ENCODE results near the gene RLF.
"Not testable (repeated sequence)": the region's sequence is repeated elsewhere in the genome, so short reads cannot be mapped to it uniquely, and the experiment has no call there.

The RLF gene

DNA sequence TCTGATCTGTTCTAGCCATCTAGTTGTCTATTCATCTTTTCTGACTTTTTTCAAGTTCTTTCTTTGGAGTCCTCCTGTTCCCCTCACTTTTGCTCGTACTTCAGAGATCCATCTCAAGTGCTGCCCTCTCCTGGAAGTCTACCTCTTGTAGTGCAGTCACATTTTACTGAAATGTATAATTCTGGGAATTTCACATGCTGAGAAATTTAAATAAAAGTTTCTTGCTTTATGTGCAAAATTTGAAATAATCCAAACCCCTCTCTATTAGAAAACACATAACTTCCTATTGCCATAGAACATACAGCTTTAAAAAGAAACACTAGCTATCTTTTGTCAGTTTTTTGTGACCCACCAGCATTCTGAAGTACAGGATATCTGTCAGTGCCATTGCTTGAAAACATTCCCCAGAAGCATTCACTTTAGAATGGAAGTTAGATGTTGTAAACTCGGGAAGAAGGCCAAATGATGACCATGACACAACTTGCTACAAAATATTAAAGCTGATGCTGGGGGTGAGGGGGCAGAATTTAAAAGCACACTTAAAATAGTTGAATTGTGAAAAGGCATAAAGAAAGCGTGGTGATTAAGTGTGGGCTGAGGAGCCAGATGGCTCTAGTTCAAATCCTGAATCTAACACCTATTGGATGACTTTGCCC is 22.0 kb downstream of the RLF start (continued):
- TF ChIP-seq, protein P1, sequence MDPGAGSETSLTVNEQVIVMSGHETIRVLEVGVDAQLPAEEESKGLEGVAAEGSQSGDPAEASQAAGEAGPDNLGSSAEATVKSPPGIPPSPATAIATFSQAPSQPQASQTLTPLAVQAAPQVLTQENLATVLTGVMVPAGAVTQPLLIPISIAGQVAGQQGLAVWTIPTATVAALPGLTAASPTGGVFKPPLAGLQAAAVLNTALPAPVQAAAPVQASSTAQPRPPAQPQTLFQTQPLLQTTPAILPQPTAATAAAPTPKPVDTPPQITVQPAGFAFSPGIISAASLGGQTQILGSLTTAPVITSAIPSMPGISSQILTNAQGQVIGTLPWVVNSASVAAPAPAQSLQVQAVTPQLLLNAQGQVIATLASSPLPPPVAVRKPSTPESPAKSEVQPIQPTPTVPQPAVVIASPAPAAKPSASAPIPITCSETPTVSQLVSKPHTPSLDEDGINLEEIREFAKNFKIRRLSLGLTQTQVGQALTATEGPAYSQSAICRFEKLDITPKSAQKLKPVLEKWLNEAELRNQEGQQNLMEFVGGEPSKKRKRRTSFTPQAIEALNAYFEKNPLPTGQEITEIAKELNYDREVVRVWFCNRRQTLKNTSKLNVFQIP (CRISPR knock-in tag; IDR thresholded peaks at IDR 0.05; ENCODE audit: borderline replicate concordance, low read depth): no peak
- TF ChIP-seq ESRRG (CRISPR knock-in tag; IDR thresholded peaks at IDR 0.05) (no peak), ZNF565 (CRISPR knock-in tag; conservative IDR thresholded peaks at IDR 0.05; ENCODE audit: low read depth) (no peak)
- TF ChIP-seq, protein P2, sequence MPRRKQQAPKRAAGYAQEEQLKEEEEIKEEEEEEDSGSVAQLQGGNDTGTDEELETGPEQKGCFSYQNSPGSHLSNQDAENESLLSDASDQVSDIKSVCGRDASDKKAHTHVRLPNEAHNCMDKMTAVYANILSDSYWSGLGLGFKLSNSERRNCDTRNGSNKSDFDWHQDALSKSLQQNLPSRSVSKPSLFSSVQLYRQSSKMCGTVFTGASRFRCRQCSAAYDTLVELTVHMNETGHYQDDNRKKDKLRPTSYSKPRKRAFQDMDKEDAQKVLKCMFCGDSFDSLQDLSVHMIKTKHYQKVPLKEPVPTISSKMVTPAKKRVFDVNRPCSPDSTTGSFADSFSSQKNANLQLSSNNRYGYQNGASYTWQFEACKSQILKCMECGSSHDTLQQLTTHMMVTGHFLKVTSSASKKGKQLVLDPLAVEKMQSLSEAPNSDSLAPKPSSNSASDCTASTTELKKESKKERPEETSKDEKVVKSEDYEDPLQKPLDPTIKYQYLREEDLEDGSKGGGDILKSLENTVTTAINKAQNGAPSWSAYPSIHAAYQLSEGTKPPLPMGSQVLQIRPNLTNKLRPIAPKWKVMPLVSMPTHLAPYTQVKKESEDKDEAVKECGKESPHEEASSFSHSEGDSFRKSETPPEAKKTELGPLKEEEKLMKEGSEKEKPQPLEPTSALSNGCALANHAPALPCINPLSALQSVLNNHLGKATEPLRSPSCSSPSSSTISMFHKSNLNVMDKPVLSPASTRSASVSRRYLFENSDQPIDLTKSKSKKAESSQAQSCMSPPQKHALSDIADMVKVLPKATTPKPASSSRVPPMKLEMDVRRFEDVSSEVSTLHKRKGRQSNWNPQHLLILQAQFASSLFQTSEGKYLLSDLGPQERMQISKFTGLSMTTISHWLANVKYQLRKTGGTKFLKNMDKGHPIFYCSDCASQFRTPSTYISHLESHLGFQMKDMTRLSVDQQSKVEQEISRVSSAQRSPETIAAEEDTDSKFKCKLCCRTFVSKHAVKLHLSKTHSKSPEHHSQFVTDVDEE (CRISPR knock-in tag; IDR thresholded peaks at IDR 0.05): no peak

DNA sequence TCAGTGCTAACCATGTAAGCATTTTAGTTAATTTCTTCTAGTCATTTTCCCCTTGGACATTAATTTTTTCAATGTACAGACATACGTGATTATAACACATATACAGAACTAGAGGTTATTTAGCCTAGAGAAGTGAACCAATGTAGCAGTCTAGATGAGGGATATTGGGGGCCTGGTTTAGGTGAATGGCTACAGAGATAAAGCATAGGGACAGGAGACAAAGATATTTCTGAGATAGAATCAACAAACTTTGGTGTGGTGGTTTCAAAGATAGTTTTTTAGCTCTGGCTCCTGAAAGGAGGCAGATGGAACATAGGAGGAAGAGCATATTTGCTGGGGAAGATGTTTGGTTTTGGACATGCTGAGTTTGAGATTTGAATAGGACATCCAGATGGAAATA is 23.0 kb downstream of the RLF start:
- no peak for TF ChIP-seq ZNF565 (CRISPR knock-in tag; conservative IDR thresholded peaks at IDR 0.05; ENCODE audit: low read depth)
- no peak for TF ChIP-seq ZC3H10 (CRISPR knock-in tag; IDR thresholded peaks at IDR 0.05)
- TF ChIP-seq TCF4 (CRISPR knock-in tag; IDR thresholded peaks at IDR 0.05; ENCODE audit: borderline replicate concordance): no peak
- TF ChIP-seq ZFP30 (CRISPR knock-in tag; IDR thresholded peaks at IDR 0.05): no peak
- no peak for TF ChIP-seq ZFP3 (CRISPR knock-in tag; IDR thresholded peaks at IDR 0.05)
- no peak for TF ChIP-seq ISL1 (CRISPR knock-in tag; IDR thresholded peaks at IDR 0.05)
- TF ChIP-seq TOX (CRISPR knock-in tag; IDR thresholded peaks at IDR 0.05; ENCODE audit: borderline replicate concordance): no peak
- no peak for ATAC-seq

DNA sequence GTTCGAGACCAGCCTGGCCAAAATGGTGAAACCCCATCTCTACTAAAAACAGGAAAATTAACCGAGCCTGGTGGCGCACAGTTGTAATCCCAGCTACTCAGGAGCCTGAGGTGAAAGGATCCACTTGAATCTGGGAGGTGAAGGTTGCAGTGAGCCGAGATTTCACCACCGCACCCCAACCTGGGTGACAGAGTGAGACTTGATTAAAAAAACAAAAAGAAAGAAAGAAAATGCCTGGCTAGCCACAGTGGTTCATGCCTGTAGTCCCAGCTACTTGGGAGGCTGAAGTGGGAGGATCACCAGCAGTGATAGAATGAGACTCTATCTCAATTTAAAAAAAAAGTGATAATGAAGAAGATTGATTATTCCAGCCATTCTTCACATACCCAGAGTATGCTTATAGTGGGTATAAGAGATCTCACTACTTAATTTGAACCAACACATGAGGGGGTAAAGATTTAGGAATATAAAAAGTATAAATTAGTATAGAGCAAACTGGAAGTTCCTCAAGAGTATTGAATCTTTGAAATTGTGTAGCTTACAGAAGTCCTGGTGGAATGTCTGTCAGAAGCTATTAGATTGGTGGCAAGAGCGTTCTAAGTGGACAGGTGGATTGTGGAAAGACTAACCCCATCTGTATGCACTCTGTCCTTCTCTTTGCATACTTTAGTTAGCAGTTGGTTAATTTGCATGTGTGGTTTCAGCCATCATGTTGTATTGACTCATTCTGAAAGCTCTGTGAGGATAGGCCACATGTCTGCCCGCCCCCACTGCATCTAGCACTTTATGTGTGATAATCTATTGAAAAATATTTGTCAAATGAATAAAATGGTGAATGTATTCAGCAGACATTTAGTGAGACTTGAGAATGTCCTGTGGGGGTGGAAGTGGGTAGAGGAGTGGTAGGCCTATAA is 25.0 kb downstream of the RLF start:
- TF ChIP-seq ISL1 (CRISPR knock-in tag; IDR thresholded peaks at IDR 0.05): no peak
- no peak for TF ChIP-seq ZFP30 (CRISPR knock-in tag; IDR thresholded peaks at IDR 0.05)
- TF ChIP-seq, protein P3, sequence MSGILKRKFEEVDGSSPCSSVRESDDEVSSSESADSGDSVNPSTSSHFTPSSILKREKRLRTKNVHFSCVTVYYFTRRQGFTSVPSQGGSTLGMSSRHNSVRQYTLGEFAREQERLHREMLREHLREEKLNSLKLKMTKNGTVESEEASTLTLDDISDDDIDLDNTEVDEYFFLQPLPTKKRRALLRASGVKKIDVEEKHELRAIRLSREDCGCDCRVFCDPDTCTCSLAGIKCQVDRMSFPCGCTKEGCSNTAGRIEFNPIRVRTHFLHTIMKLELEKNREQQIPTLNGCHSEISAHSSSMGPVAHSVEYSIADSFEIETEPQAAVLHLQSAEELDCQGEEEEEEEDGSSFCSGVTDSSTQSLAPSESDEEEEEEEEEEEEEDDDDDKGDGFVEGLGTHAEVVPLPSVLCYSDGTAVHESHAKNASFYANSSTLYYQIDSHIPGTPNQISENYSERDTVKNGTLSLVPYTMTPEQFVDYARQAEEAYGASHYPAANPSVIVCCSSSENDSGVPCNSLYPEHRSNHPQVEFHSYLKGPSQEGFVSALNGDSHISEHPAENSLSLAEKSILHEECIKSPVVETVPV (CRISPR knock-in tag; IDR thresholded peaks at IDR 0.05): no peak
- TF ChIP-seq ESRRG (CRISPR knock-in tag; IDR thresholded peaks at IDR 0.05): no peak
- no peak for TF ChIP-seq ARNTL (CRISPR knock-in tag; IDR thresholded peaks at IDR 0.05; ENCODE audit: borderline replicate concordance, low read depth)
- no peak for TF ChIP-seq CSDC2 (CRISPR knock-in tag; IDR thresholded peaks at IDR 0.05)
- no peak for TF ChIP-seq ZNF565 (CRISPR knock-in tag; conservative IDR thresholded peaks at IDR 0.05; ENCODE audit: low read depth)
- ATAC-seq: peak; percentile 54; the same call in 2 of the 3 replicates

DNA sequence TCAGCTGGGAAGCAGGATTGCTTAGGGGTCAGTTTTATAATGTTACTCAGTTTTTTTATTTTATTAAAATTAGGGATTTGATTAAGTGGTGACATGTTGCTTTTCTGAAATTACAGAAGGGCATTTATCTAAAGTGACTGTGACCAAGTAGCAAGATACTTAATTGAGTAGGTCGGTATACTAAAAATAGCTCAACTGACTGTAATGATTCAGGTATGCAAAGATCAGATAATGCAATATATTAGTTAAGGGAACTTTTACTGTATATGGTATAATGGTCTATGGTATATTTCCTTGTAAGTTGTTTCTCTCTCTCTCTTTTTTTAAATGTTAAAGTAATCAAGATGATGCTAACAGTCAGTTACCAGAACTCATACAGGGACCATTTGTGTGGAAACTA is 26.2 kb downstream of the RLF start:
- no peak for TF ChIP-seq CSDC2 (CRISPR knock-in tag; IDR thresholded peaks at IDR 0.05)
- TF ChIP-seq, protein P2 (CRISPR knock-in tag; IDR thresholded peaks at IDR 0.05): no peak
- TF ChIP-seq ZNF565 (CRISPR knock-in tag; conservative IDR thresholded peaks at IDR 0.05; ENCODE audit: low read depth): no peak
- TF ChIP-seq ISL1 (CRISPR knock-in tag; IDR thresholded peaks at IDR 0.05): peak; percentile 30; the same call in 1 of the 2 replicates
- TF ChIP-seq, protein P3 (CRISPR knock-in tag; IDR thresholded peaks at IDR 0.05): no peak
- TF ChIP-seq GLIS3 (CRISPR knock-in tag; IDR thresholded peaks at IDR 0.05): no peak
- no peak for TF ChIP-seq RARB (CRISPR knock-in tag; IDR thresholded peaks at IDR 0.05)

DNA sequence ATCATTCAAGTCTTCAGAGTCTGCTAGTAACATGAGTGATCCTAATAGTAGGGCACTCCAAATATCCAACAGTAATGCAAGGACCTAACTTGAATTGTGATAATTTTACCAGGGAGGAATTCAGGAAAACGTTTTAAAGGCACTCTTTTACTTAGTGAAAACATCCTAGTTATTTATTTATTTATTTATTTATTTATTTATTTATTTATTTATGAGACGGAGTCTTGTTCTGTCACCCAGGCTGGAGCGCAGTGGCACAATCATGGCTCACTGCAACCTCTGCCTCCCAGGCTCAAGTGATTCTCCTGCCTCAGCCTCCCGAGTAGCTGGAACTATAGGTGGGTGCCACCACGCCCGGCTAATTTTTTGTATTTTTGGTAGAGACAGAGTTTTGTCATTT is 33.5 kb downstream of the RLF start:
- ATAC-seq: not testable (repeated sequence)

More for the DNA sequence above, 26.2 kb downstream of the RLF start:
- ATAC-seq: peak; percentile 56

Measured in SK-N-SH treated with all-trans-retinoic acid at 6 μM for 48 hours (cell line).